ENCODE measurements around the gene ARID1B. TPM values are rescaled to one million over a fixed set of nuclear protein-coding genes. Genes with fewer than 3 reads are reported as not detected.

The ARID1B gene
- total and polyA plus RNA-seq, 10 of the 15 experiments (the other 5 are each of a cell fraction or from before 2014, with no cell fraction given) = 24.7 to 133 (median 54.6) TPM

- Histone ChIP-seq H3K9me3 (replicated peaks; ENCODE audit: control insufficient read depth, insufficient read depth, low read length) (no peaks in the 10 kb centered on the region), H3K27me3 (replicated peaks in 1 of 2; ENCODE audit: control insufficient read depth in 2 of 2, insufficient read depth in 2 of 2, low read length in 1 of 2) (no peaks in the 10 kb centered on the region), H3K9ac (ENCODE audit: control insufficient read depth, insufficient read depth, low read length) (no peak overlapping the region), H3K36me3 (ENCODE audit: control insufficient read depth in 2 of 2, insufficient read depth in 2 of 2, low read length in 1 of 2) (peaks cover 13 to 17% of the 10 kb centered on the region in 2 experiments), H3K4me2 (ENCODE audit: control insufficient read depth, insufficient read depth) (no peak overlapping the region), H3K4me3 (no peak overlapping the region), H3K4me1 (ENCODE audit: control insufficient read depth, insufficient read depth, low read length) (no peaks in the 10 kb centered on the region), H4K20me1 (ENCODE audit: control insufficient read depth, insufficient read depth) (no peaks in the 10 kb centered on the region), H3K79me2 (ENCODE audit: control insufficient read depth, insufficient read depth, low read length) (no peaks in the 10 kb centered on the region), H3K27ac (ENCODE audit: control insufficient read depth, insufficient read depth) (no peak overlapping the region), H2AFZ (ENCODE audit: control insufficient read depth, low read depth, low read length) (no peak overlapping the region)
- intact Hi-C loops (cut with micrococcal nuclease; ENCODE audit: unreplicated experiment) = no loop called here
- ChIA-PET SMC1A (ENCODE audit: uncharacterized antibody, unreplicated experiment) (interaction anchor here (1.6 kb wide), 1 partner anchor 13 kb away, joined by 4 read pairs; no protein-coding TSS in a partner anchor), RAD21 (ENCODE audit: unreplicated experiment) (no interaction called here), CTCF (no interaction called here), POLR2A (no interaction called here)
- DNase-seq (ENCODE audit: low read depth, low spot score) = no peak
- no peak for FAIRE-seq
- no peak for ATAC-seq
- WGBS (ENCODE audit: insufficient coverage, insufficient replicate concordance, low lambda C conversion rate, missing lambda C conversion rate) = 93% methylated on average over 10 of the region's 10 CpGs
- no TSS peak for BruUV-seq (replicated peaks)
- in situ Hi-C loops (cut with MboI) = no loop called here
- TF ChIP-seq KAT2A (conservative IDR thresholded peaks at IDR 0.05; ENCODE audit: control insufficient read depth, low read depth, low read length) = no peak
- TF ChIP-seq MTA3 (IDR thresholded peaks at IDR 0.05; ENCODE audit: borderline replicate concordance, low read length) = no peak
- TF ChIP-seq JUNB (IDR thresholded peaks at IDR 0.05) = peak; percentile 14; the same call in 1 of the 2 replicates
- peak; percentile 27 for TF ChIP-seq BCL3 (IDR thresholded peaks at IDR 0.05; ENCODE audit: borderline replicate concordance, insufficient read depth, low read depth, low read length, poor library complexity, severe bottlenecking)
- TF ChIP-seq TAF1 (IDR thresholded peaks at IDR 0.05; ENCODE audit: borderline replicate concordance, low read depth, low read length) = no peak
- TF ChIP-seq SRF (IDR thresholded peaks at IDR 0.05; ENCODE audit: low read depth in 2 of 2, low read length in 2 of 2) = no peak
- TF ChIP-seq TARDBP (IDR thresholded peaks at IDR 0.05; ENCODE audit: borderline replicate concordance) = no peak
These were observed 432.8 kb downstream of the ARID1B start for GRCh38 chr6:157209865-157210530.

All from GM12878 (cell line).